Dermis blood vessel endothelial cell (primary cell): ENCODE measurements around the gene CEACAM6. TPM values are rescaled to one million over a fixed set of nuclear protein-coding genes. Genes with fewer than 3 reads are reported as not detected.

Source experiments
- DNase-seq: peaks from one replicate; pipeline ENCODE4 v3.0.0; 2010
- total RNA-seq: library from RNA; depleted of rRNA; stranded (reverse); fragments of >200 nt; gene quantifications from 2 replicates; pipeline ENCODE4 v1.2.3, GENCODE V29; 2014

CEACAM6 gene
- total RNA-seq, 1 donor from 2014 or later = not detected

DNA sequence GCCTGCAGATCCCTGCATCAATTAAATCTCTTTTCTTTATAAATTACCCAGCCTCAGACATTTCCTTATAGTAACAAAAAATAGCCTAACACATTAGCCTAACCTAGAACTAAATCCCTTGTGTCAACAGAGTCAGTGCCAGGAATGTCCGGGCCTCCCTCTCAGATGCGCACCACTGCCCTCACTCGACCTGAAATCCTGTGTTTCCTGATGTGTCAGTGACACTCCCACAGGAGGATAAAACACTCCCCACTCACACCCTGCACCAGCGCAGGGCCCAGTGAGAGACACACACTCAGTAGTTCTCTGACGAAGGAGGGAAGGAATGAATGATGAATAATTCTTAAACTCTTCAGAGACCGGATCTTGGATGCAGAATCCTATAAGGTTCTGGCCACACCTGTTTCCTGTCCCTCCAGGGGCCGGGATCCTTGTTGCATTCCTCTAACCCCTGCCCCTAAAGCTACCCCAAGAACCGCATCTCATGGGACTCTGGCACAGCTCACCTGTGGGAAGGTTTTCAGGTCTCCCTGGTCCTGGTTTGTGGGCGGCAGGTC is 44.2 kb downstream of the CEACAM6 start:
- no peak for DNase-seq

DNA sequence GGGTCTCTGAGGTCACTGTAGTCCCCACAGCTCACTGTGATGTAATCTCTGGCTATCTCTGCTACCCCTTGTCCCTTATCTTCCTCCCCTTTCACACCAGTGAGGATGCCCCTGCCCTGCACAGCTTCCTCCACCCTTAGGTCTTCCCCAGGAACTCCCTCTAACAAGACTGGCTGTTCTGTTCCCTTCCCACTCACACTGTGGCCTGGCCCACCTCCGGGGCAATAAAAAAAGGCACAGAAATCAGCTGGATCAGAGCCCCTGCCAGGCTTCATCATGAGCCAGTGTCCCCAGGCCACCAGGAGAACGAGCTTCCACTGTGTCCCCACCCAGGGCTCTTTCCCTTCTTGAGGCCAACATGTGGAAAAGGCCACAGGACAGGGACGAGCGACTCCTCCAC is 45.7 kb downstream of the CEACAM6 start:
- no peak for DNase-seq

DNA sequence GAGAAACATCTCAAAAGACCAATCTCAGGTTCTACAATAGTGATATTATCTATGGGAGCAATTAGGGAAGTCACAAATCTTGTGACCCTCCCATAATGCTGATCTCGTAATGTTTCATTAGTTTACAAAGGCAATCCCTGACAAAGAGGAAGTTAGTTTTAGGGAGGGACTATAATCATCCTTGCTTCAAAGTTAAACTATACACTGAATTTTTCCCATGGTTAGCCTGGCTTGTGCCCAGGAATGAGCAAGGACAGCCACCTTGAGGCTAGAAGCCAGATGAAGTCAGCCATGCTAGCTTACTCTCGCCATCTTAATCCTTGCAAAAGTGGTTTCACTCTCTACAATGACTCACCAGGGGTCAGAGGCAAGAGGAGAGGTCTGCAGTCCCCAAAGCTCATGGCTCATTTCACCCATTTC is 46.5 kb downstream of the CEACAM6 start:
- no peak for DNase-seq

DNA sequence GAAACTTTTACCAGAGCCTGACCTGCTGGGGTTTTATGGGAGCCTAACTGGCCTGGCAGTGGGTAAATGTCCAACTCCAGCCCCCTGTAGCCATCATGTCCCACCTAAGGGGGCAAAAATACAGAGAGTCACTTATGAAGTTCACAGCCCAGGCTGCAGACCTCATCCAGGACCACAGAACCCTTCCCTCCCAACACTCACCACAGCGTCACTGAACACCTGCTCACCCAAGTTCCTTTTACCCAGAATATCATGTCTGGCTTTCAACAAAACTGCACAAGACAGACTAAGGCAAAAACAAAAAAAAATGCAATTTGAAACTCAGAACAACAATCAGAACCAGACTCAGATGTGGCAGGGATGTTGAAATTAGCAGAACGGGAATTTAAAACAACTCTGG is 47.4 kb downstream of the CEACAM6 start:
- DNase-seq = no peak

DNA sequence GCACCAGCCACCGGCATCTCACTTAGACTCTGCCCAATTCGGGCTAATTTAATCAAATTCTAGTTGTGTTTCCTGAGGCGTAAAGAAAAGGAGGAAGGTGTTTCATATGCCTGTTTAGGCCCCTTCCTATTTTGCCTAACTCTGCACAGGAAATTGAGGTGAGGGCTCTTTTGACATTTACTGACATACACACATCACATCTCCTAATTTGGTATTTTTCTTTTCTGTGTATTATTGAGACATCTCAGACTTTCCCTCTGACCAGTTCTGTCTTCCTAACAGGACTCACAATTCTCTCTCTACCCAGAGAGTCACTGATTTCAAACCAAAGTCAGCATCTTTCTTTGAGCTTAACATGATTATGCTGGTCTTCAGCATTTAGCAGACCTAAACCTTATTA is 49.0 kb downstream of the CEACAM6 start:
- DNase-seq = no peak

DNA sequence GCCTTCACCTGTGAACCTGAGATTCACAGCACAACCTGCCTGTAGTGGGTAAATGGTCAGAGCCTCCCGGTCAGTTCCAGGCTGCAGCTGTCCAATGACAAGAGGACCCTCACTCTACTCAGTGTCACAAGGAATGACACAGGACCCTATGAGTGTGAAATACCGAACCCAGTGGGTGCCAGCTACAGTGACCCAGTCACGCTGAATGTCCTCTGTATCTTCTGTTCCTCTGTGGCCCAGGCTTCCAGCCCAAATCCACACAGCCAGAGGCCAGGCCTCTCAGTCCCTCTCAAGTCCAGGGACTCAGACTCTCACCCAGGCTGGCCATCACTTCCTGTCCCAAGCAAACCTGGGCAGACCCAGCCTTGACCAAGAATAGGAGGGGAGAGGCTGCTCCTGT is 51.8 kb downstream of the CEACAM6 start:
- no peak for DNase-seq

DNA sequence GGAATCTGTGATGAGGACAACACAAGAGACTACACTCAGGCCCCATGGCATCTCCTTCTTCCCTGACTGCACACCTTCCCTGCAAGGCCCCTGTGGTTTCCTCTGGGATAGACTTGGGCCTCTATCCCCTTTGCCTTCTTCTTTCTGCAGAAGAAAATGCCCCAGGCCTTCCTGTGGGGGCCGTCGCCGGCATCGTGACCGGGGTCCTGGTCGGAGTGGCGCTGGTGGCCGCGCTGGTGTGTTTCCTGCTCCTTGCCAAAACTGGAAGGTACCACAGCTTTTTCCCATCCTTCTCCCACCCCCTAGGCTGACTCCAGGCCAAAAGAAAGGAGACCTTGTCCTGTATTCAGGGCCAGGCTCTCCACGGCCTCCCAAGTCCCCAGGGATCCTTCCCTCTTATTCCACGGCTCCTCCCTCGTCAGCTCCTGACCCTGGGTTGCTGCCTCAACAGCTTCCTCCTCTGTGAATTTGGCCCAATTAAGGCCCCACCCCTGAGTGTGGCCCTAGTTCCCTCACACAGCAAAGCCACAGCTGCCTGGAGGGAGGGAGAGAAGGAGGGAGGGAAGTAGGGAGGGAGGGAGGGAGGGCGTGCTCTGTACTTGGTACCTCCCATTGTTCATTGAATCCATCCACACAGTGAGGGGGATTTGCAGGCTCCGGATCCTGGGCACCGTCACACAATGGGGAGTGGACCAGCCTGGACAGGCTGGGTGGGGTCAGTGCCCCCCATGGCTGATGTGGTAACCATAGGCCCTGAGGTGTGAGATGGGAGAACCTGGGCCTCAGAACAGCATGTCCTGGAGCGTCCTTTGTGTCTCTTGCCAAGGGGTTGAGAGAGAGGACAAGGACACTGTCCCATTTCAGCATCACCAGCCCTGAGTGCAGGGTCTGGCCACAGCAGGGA is 53.6 kb downstream of the CEACAM6 start:
- no peak for DNase-seq

DNA sequence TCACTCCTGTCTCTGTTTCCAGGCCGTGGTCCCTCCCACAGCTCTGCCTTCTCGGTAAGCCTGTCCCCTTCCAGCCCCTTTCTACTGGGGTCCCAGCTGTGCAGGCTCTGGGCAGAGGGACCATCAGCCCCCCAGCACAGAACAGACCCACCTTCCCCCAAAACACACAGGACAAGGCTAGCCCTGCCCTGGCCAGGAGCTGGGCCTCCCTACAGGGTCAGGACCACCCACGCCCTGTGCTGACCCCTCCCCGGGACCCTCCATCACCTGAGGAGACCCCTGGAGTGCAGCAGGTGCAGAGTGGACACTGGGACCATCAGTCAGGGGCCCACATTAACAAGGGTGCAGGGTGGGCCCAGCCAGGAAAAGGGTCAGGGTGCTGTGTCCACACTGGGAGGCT is 55.0 kb downstream of the CEACAM6 start:
- no peak for DNase-seq

DNA sequence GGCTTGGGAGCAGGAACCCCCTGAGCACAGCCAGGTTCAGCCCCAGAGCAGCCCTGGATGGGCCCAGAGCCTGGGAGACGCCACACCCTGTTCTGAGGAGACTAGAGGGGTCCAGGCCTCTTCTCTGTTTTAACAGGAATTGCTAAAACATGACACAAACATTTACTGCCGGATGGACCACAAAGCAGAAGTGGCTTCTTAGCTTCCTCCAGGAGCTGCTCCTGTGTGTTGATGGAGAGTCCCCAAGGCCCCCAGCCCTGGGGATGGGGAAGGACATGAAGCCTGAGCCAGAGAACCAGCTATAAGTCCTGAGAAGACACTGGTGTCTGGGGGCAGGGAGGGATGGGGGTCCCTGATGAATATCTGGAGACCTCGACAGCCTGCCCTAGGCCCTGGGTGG is 55.7 kb downstream of the CEACAM6 start:
- DNase-seq = no peak

DNA sequence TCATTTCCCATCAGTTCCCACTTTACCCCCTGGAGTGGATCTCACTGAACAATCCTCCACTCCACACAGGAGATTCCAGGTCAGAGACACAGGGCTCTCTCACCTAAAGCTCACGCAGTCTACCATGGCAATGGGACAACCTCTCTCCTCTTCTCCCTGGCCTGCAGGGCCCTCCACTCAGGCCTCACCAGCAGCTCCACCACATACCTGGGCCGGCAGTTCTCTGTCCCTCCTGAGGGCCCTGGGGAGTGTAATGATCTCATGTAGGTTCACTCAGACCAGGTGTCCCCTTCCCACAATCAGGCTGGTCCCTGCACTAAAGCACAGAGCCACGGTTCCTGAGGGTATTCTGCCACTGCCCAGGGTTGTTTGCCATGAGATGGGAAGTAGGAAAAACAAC is 56.7 kb downstream of the CEACAM6 start:
- DNase-seq = no peak

DNA sequence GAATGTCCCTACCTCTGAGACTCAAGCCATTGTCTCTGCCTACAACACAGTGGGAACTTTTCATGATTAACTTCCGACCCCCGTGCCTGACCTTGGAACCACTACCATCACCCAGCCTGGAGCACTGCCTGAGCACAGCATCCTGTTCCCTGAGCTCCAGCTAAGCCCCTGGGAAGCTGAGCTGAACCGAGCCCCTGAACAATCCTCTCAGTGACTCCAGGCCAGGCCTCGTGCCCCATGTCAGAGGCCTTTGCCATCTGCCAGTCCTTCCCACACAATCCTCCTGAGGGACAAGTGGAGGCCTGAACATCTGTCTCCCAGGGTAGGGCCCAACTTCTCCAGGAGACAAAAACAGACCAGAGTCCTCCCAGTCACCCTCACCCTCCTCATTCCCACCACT is 58.6 kb downstream of the CEACAM6 start:
- no peak for DNase-seq

DNA sequence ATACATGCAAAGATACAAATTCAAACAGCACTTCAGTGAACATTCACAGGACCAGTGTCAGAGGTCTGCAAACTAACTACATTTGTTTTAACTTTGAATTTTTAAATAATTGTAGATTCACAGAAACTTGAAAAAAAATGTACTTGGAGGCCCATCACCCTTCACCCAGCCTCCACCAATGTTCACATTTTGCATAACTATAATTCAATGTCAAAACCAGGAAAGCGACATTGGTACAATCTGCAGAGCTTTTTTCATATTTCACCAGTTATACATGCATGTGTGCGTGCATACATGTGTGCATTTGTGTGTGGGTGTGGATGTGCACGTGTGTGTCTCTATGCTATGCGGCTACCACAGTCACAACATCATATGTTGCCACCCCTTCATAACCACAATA is 60.0 kb downstream of the CEACAM6 start:
- no peak for DNase-seq

DNA sequence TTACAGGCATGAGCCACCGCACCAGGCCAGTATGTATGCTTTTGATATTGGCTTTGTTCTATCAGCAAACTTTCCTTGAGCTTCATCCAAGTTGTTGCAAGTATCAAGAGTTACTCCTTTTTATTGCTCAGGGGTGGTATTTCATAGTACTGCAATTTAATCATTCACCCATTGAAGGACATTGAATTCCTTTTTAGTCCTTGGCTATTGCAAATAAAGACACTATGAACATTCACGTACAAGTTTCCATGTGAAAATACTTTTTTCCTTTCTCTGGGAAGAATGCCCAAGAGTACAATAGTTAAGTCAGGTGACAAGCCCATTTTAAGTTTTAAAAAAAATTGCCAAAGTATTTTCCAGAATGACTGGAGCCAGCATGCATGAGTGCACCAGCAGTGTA is 61.4 kb downstream of the CEACAM6 start:
- DNase-seq = no peak

DNA sequence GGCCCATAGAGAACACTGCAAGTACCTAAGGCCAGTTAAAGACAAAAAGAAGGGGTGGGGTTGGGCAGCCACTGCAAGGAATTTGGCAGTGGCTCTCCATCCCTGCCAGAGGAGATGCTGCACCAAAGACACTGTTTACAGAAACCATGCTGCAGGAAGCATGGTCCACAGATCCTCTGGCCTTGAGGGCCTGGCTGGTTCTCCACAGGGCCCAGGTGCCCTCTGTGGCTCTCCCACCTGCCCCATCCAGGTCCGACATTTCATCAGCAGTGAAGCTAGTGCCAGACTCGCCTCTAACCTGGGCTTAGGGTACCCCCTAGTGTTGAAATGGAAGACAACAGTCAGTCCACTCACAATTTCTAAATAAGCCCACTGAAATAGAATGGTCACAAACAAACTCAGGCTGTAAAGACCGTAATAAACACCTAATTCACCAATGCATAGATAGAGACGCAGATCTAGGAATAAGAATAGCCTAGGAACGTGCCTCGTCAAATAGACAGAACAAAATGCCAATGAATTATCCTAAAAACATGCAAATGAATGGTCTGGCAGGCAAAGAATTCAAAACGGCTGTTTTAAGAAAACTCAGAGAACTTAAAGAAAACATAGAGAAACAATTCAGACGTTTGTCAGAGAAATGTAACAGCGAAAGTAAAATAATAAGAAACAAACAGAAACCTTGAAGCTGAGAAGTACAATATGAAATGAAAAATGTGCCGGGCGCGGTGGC is 65.8 kb downstream of the CEACAM6 start:
- peak; percentile 70 for DNase-seq

Other genes with a start within 250 kb of the CEACAM6 start
- 3.2 and 9.4 TPM in 2 replicates for gene CEACAM21, start 179.4 kb upstream of the CEACAM6 start, total RNA-seq
- not detected in 2 replicates for gene CEACAM4, start 128.5 kb upstream of the CEACAM6 start, total RNA-seq
- gene CEACAM7, start 67.3 kb upstream of the CEACAM6 start, total RNA-seq = 0.17 TPM in 1 of 2 replicates, not detected in the other
- not detected in 2 replicates for gene CEACAM5, start 46.9 kb upstream of the CEACAM6 start, total RNA-seq
- not detected in 2 replicates for gene CEACAM3, start 41.1 kb downstream of the CEACAM6 start, total RNA-seq
- gene LYPD4, start 89.2 kb downstream of the CEACAM6 start, total RNA-seq = not detected in 2 replicates
- not detected in 2 replicates for gene DMRTC2, start 89.5 kb downstream of the CEACAM6 start, total RNA-seq
- gene RPS19, start 104.7 kb downstream of the CEACAM6 start, total RNA-seq = 1,021 and 1,770 TPM in 2 replicates
- gene CD79A, start 121.7 kb downstream of the CEACAM6 start, total RNA-seq = 0.09 and 0.34 TPM in 2 replicates
- 53.8 and 69.4 TPM in 2 replicates for gene ARHGEF1, start 127.7 kb downstream of the CEACAM6 start, total RNA-seq
- gene ERFL, start 172.9 kb downstream of the CEACAM6 start, total RNA-seq = not detected in 2 replicates
- 73.9 and 132 TPM in 2 replicates for gene RABAC1, start 203.8 kb downstream of the CEACAM6 start, total RNA-seq
- under 0.01 and 0.05 TPM in 2 replicates for gene ATP1A3, start 238.7 kb downstream of the CEACAM6 start, total RNA-seq